Right hindlimb (tissue), 1 donor: Measurements from ENCODE around the gene VTN.

Source experiments
- DNase-seq: peaks from one replicate; pipeline ENCODE4 v3.0.0-alpha.2; 2018

The VTN gene

GRCh38 chr17:28317966-28318758, 51.9 kb downstream of the VTN start:
- no peak for DNase-seq
